H1 (cell line): ENCODE data around the gene MAP3K15. TPM values are rescaled to one million over a fixed set of nuclear protein-coding genes. Genes with fewer than 3 reads are reported as not detected.

ENCODE experiments used
- CTCF ChIA-PET: fragments of 300-600 bp; sonication (Branson Sonifier 250); formaldehyde crosslinking; loops from one replicate; lab custom pipeline; 2021; ENCODE audit not compliant: partially characterized antibody; lab: Charles Lee
- POLR2A ChIA-PET: fragments of 300-600 bp; sonication (Branson Sonifier 250); formaldehyde crosslinking; loops from one replicate; lab custom pipeline; 2021; ENCODE audit warnings: inconsistent platforms; ENCODE audit not compliant: partially characterized antibody; lab: Charles Lee
- DNase-seq, 2 experiments: peaks; one replicate each; pipeline versions ENCODE4 v3.0.0 to v3.0.0-alpha.2; 2010 to 2022; ENCODE audit warnings: low spot score in 2 of 2, low read depth in 1 of 2, mixed read lengths in 1 of 2
- FAIRE-seq: peaks from 2 replicates; lab custom pipeline; 2011; peaks lifted over from hg19 to GRCh38; lab: Jason Lieb, UNC
- H2AFZ ChIP-seq: 2 replicates; pipeline ENCODE4 v1.8.1; 2012; ENCODE audit warnings: low read length, inconsistent platforms
- H2AK5ac ChIP-seq: 2 replicates; pipeline ENCODE4 v1.6.1; 2013; ENCODE audit warnings: low read depth, low read length
- H2BK120ac ChIP-seq: replicated peaks from 2 replicates; pipeline ENCODE3; 2013; ENCODE audit warnings: low read depth, low read length, inconsistent platforms
- H2BK12ac ChIP-seq: 2 replicates; pipeline ENCODE4 v1.6.1; 2013; ENCODE audit warnings: low read depth, low read length
- H2BK15ac ChIP-seq: 2 replicates; pipeline ENCODE4 v1.6.1; 2013; ENCODE audit warnings: low read length
- H2BK20ac ChIP-seq: 2 replicates; pipeline ENCODE4 v1.6.1; 2013; ENCODE audit warnings: low read length
- H2BK5ac ChIP-seq: 2 replicates; pipeline ENCODE4 v1.6.1; 2013; ENCODE audit warnings: low read depth, low read length
- H3K14ac ChIP-seq: 2 replicates; pipeline ENCODE4 v1.6.1; 2013; ENCODE audit warnings: inconsistent platforms; ENCODE audit not compliant: insufficient read length
- H3K18ac ChIP-seq: 2 replicates; pipeline ENCODE4 v1.6.1; 2013; ENCODE audit warnings: low read length; ENCODE audit errors: extremely low read depth
- H3K23ac ChIP-seq: 2 replicates; pipeline ENCODE4 v1.6.1; 2013; ENCODE audit warnings: inconsistent platforms; ENCODE audit not compliant: insufficient read length
- H3K23me2 ChIP-seq: 2 replicates; pipeline ENCODE4 v1.6.1; 2013; ENCODE audit warnings: low read depth, low read length
- H3K27ac ChIP-seq: 2 replicates; pipeline ENCODE4 v1.6.1; 2011; ENCODE audit warnings: low read depth, low read length, inconsistent platforms
- H3K27me3 ChIP-seq, 4 experiments: replicated peaks in 1 of 4; 1 replicate in 1 of 4; 2 replicates in 3 of 4; pipeline versions ENCODE4 v1.6.1 to v1.8.1; 2011 to 2013; ENCODE audit warnings: low read length in 3 of 4, mild to moderate bottlenecking in 3 of 4, inconsistent platforms in 2 of 4, mixed read lengths in 2 of 4, moderate library complexity in 1 of 4; ENCODE audit not compliant: control insufficient read depth in 3 of 4, insufficient read depth in 3 of 4; ENCODE audit errors: extremely low read depth in 1 of 4
- H3K36me3 ChIP-seq, 4 experiments: 2 replicates each; pipeline versions ENCODE4 v1.6.1 to v1.8.1; 2011 to 2013; ENCODE audit warnings: mild to moderate bottlenecking in 4 of 4, low read length in 3 of 4, moderate library complexity in 2 of 4, control low read depth in 1 of 4, inconsistent platforms in 1 of 4; ENCODE audit not compliant: insufficient read depth in 4 of 4, control insufficient read depth in 2 of 4
- H3K4ac ChIP-seq: replicated peaks from 2 replicates; pipeline ENCODE3; 2013; ENCODE audit warnings: low read length, low read depth, mixed read lengths, inconsistent platforms; ENCODE audit not compliant: insufficient read length
- H3K4me1 ChIP-seq, 4 experiments: replicated peaks in 1 of 4; 1 replicate in 1 of 4; 2 replicates in 3 of 4; pipeline versions ENCODE4 v1.6.1 to v1.8.1; 2011 to 2013; ENCODE audit warnings: low read length in 3 of 4, inconsistent platforms in 2 of 4, mixed read lengths in 1 of 4; ENCODE audit not compliant: insufficient read depth in 4 of 4, control insufficient read depth in 3 of 4
- H3K4me2 ChIP-seq, 2 experiments: 2 replicates each; pipeline versions ENCODE4 v1.6.1 to v1.8.1; 2011 to 2013; ENCODE audit warnings: low read depth in 2 of 2, low read length in 2 of 2, control low read depth in 1 of 2, inconsistent platforms in 1 of 2, mild to moderate bottlenecking in 1 of 2; ENCODE audit not compliant: insufficient read depth in 1 of 2
- H3K4me3 ChIP-seq, 4 experiments: fragments of 200-600, 300-600 bp in 1 of 4; sonication (generic), shearing (Covaris generic), sonication (Bioruptor Twin) in 1 of 4; 2 replicates each; pipeline versions ENCODE4 v1.5.1 to v1.8.1; 2011 to 2016; ENCODE audit warnings: low read length in 4 of 4, low read depth in 3 of 4, control low read depth in 2 of 4, inconsistent platforms in 2 of 4, mild to moderate bottlenecking in 2 of 4, mixed read lengths in 1 of 4, moderate library complexity in 1 of 4; ENCODE audit not compliant: insufficient read depth in 2 of 4; ENCODE audit errors: extremely low read depth in 1 of 4
- H3K56ac ChIP-seq: replicated peaks from 2 replicates; pipeline ENCODE3; 2013; ENCODE audit warnings: low read depth, mild to moderate bottlenecking, mixed read lengths, low read length, inconsistent platforms; ENCODE audit not compliant: insufficient read length
- H3K79me1 ChIP-seq: 2 replicates; pipeline ENCODE4 v1.6.1; 2013; ENCODE audit warnings: low read depth, low read length, control low read depth
- H3K79me2 ChIP-seq, 2 experiments: 2 replicates each; pipeline versions ENCODE4 v1.6.1 to v1.8.1; 2012 to 2013; ENCODE audit warnings: low read length in 2 of 2, mild to moderate bottlenecking in 2 of 2, inconsistent platforms in 1 of 2; ENCODE audit not compliant: insufficient read depth in 2 of 2, control insufficient read depth in 1 of 2
- H3K9ac ChIP-seq, 4 experiments: replicated peaks in 1 of 4; 1 replicate in 1 of 4; 2 replicates in 3 of 4; pipeline versions ENCODE4 v1.6.1 to v1.8.1; 2011 to 2013; ENCODE audit warnings: low read depth in 3 of 4, low read length in 3 of 4, control low read depth in 2 of 4, mild to moderate bottlenecking in 2 of 4, moderate library complexity in 2 of 4, inconsistent platforms in 1 of 4; ENCODE audit errors: extremely low read depth in 1 of 4
- H3K9me3 ChIP-seq, 2 experiments: 2 replicates each; pipeline versions ENCODE4 v1.6.1 to v1.8.1; 2012 to 2013; ENCODE audit warnings: mild to moderate bottlenecking in 2 of 2, moderate library complexity in 2 of 2, control low read depth in 1 of 2, inconsistent platforms in 1 of 2, low read depth in 1 of 2, low read length in 1 of 2, mixed read lengths in 1 of 2; ENCODE audit not compliant: insufficient read depth in 2 of 2
- H4K20me1 ChIP-seq, 2 experiments: replicated peaks in 1 of 2; 2 replicates each; pipeline versions ENCODE3 to v1.8.1; 2011 to 2013; ENCODE audit warnings: inconsistent platforms in 2 of 2, low read length in 2 of 2, mild to moderate bottlenecking in 1 of 2; ENCODE audit not compliant: insufficient read depth in 2 of 2, control insufficient read depth in 1 of 2
- H4K5ac ChIP-seq: 2 replicates; pipeline ENCODE4 v1.6.1; 2013; ENCODE audit warnings: low read length, low read depth, mixed read lengths, inconsistent platforms; ENCODE audit not compliant: insufficient read length
- H4K8ac ChIP-seq: 2 replicates; pipeline ENCODE4 v1.8.0; 2013; ENCODE audit warnings: mild to moderate bottlenecking, moderate library complexity, low read length, inconsistent platforms; ENCODE audit not compliant: insufficient read depth; ENCODE audit errors: extremely low read depth
- H4K91ac ChIP-seq: replicated peaks from 2 replicates; pipeline ENCODE3; 2013; ENCODE audit warnings: low read length, mixed read lengths, inconsistent platforms; ENCODE audit not compliant: insufficient read length
- BACH1 ChIP-seq: IDR thresholded peaks from 2 replicates; pipeline ENCODE4 v1.6.1; 2012; ENCODE audit warnings: low read length, improper control_type of control experiment
- CEBPB ChIP-seq: IDR thresholded peaks from 2 replicates; pipeline ENCODE4 v1.6.1; 2012; ENCODE audit warnings: low read depth, low read length
- EZH2 ChIP-seq: fragments of 200-600 bp; sonication (generic); IDR thresholded peaks from 2 replicates; pipeline ENCODE4 v1.7.1; 2012; ENCODE audit warnings: low read depth, mild to moderate bottlenecking, moderate library complexity, low read length, inconsistent platforms; ENCODE audit not compliant: severe bottlenecking
- GTF2F1 ChIP-seq: IDR thresholded peaks from 2 replicates; pipeline ENCODE4 v1.6.1; 2012; ENCODE audit warnings: low read depth, low read length, improper control_type of control experiment, borderline replicate concordance
- JUN ChIP-seq: IDR thresholded peaks from 2 replicates; pipeline ENCODE4 v1.6.1; 2011; ENCODE audit warnings: low read depth, mild to moderate bottlenecking, improper control_type of control experiment, low read length
- JUND ChIP-seq: IDR thresholded peaks from 2 replicates; pipeline ENCODE4 v1.6.1; 2011; ENCODE audit warnings: mild to moderate bottlenecking, improper control_type of control experiment, low read length
- KDM1A ChIP-seq: fragments of 200-600, 300-600 bp; sonication (generic); IDR thresholded peaks from 2 replicates; pipeline ENCODE4 v1.7.1; 2016; ENCODE audit warnings: mild to moderate bottlenecking, low read length, borderline replicate concordance
- KDM4A ChIP-seq: IDR thresholded peaks from one replicate; pipeline ENCODE4 v1.7.1; 2012; ENCODE audit warnings: low read depth, mild to moderate bottlenecking, moderate library complexity, low read length, inconsistent platforms; ENCODE audit not compliant: severe bottlenecking
- KDM5A ChIP-seq: fragments of 200-600 bp; IDR thresholded peaks from 2 replicates; pipeline ENCODE4 v1.7.1; 2012; ENCODE audit warnings: mild to moderate bottlenecking, low read length, inconsistent platforms, mixed read lengths
- PHF8 ChIP-seq: fragments of 200-600 bp; sonication (generic); conservative IDR thresholded peaks from 2 replicates; pipeline ENCODE4 v1.7.1; 2012; ENCODE audit warnings: low read depth, mild to moderate bottlenecking, inconsistent platforms, low read length, moderate library complexity
- RNF2 ChIP-seq: fragments of 200-900, 300-1000 bp; sonication (generic); IDR thresholded peaks from 2 replicates; pipeline ENCODE4 v1.7.1; 2016; ENCODE audit warnings: borderline replicate concordance, low read depth, mild to moderate bottlenecking, antibody characterized with exemption, low read length; ENCODE audit not compliant: poor library complexity, severe bottlenecking; ENCODE audit errors: missing control alignments
- SIX5 ChIP-seq: IDR thresholded peaks from 2 replicates; pipeline ENCODE4 v1.6.1; 2011; ENCODE audit warnings: mild to moderate bottlenecking, low read depth, low read length
- SP1 ChIP-seq: IDR thresholded peaks from 2 replicates; pipeline ENCODE4 v1.6.1; 2011; ENCODE audit warnings: low read depth, low read length
- SP4 ChIP-seq: IDR thresholded peaks from 2 replicates; pipeline ENCODE4 v1.6.1; 2012; ENCODE audit warnings: low read length, inconsistent platforms
- TAF7 ChIP-seq: optimal IDR thresholded peaks from 2 replicates; pipeline ENCODE3; 2011; ENCODE audit warnings: low read depth, mild to moderate bottlenecking, inconsistent platforms, low read length, moderate library complexity, borderline replicate concordance
- TCF12 ChIP-seq: IDR thresholded peaks from 2 replicates; pipeline ENCODE4 v1.6.1; 2011; ENCODE audit warnings: low read depth, mild to moderate bottlenecking, low read length
- WGBS, 2 experiments: shearing (Covaris generic) in 1 of 2; methylation state at CpG; one replicate each; pipeline versions ENCODE4 v1.1.6 to v1.1.7; 2013 to 2015; ENCODE audit warnings: low lambda C conversion rate in 2 of 2, mixed read lengths in 2 of 2, inconsistent platforms in 1 of 2, low coverage in 1 of 2, missing lambda C conversion rate in 1 of 2; ENCODE audit not compliant: insufficient replicate concordance in 2 of 2, insufficient coverage in 1 of 2, insufficient read length in 1 of 2; ENCODE audit errors: extremely low coverage in 1 of 2, missing lambda C conversion rate in 1 of 2; 5-methylcytosine and 5-hydroxymethylcytosine counted together
- polyA plus RNA-seq, 7 experiments: library from polyadenylated mRNA; depleted of rRNA in 3 of 7; stranded (reverse) in 5 of 7; unstranded in 2 of 7; fragments of >200 nt in 5 of 7; fragments of 200-250 nt in 2 of 7; gene quantifications; 1 replicate in 5 of 7; 2 replicates in 1 of 7; 4 replicates in 1 of 7; pipeline versions ENCODE4 v1.2.1 to v1.2.3, GENCODE V29; 2011 to 2013; ENCODE audit warnings: missing spikeins in 2 of 7, mixed read lengths in 2 of 7
- total RNA-seq: library from RNA; stranded (reverse); fragmentation: NEBNext Ultra II Directional; extraction: Animal tissue kit (Norgen Biotek cat#: 25700); gene quantifications from 2 replicates; pipeline ENCODE4 v1.2.1, GENCODE V29; 2021

Gene MAP3K15
- total and polyA plus RNA-seq, 2 of the 8 experiments (the other 6 are each of a cell fraction or from before 2014, with no cell fraction given): 1.8 to 2.4 TPM

DNA sequence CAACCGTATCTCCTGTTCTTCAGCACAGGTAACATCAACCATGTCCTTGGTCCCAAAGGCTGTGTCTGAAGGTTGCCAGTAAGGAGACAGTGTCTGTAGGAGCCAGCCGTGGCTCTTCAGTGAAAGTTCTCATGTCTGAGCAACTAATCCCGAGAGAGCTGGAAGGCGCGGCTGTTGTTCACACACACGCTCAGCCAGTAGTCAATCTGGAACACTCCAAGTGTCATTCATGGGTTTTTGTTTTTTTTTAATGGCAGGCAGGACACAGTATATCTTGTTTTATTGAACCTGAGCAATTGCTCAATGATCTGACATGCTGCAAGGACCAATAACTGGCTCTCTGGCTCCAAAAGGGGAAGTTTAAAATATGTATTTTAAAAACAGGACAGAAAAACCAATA is 48.4 kb upstream of the MAP3K15 start:
- no peaks in the 10 kb centered on the region for H3K79me1 ChIP-seq
- H3K27me3 ChIP-seq: no peaks in the 10 kb centered on the region
- H2AK5ac ChIP-seq: no peak overlapping the region
- H3K4me2 ChIP-seq: no peak overlapping the region
- no peak overlapping the region for H3K4ac ChIP-seq
- DNase-seq: no peak
- H2BK5ac ChIP-seq: no peak overlapping the region
- no peak overlapping the region for H3K9ac ChIP-seq
- no peak overlapping the region for H3K14ac ChIP-seq
- no peak overlapping the region for H2BK120ac ChIP-seq
- no peak for TF ChIP-seq SP4
- TF ChIP-seq CEBPB: no peak
- no peak for TF ChIP-seq TCF12
- TF ChIP-seq SIX5: no peak
- no peak for TF ChIP-seq PHF8
- TF ChIP-seq JUN: no peak
- no peak for TF ChIP-seq RNF2
- TF ChIP-seq SP1: no peak
- TF ChIP-seq GTF2F1: no peak
- TF ChIP-seq JUND: no peak
- no peak for TF ChIP-seq KDM4A
- no peak for TF ChIP-seq KDM1A
- TF ChIP-seq EZH2: no peak
- TF ChIP-seq KDM5A: no peak
- no peak for TF ChIP-seq TAF7
- TF ChIP-seq BACH1: no peak
- no peaks in the 10 kb centered on the region for H3K36me3 ChIP-seq
- no peak overlapping the region for H4K8ac ChIP-seq
- no peak overlapping the region for H4K5ac ChIP-seq
- H3K79me2 ChIP-seq: no peaks in the 10 kb centered on the region
- no peak overlapping the region for H3K4me3 ChIP-seq
- H3K27ac ChIP-seq: no peak overlapping the region
- H3K9me3 ChIP-seq: no peaks in the 10 kb centered on the region
- ChIA-PET POLR2A (no interaction called here), CTCF (no interaction called here)
- H3K56ac ChIP-seq: no peak overlapping the region
- FAIRE-seq: no peak
- H2AFZ ChIP-seq: no peak overlapping the region
- 95% methylated on average over 6 of the region's 6 CpGs; no CpG with 5 or more reads in 1 of the 2 experiments for WGBS, 2 experiments
- H2BK20ac ChIP-seq: no peak overlapping the region
- no peaks in the 10 kb centered on the region for H3K23me2 ChIP-seq
- H3K4me1 ChIP-seq: peaks cover 0 to 4% (median 1%) of the 10 kb centered on the region in 4 experiments; a peak in 2 of 7 replicates
- no peaks in the 10 kb centered on the region for H4K20me1 ChIP-seq
- no peak overlapping the region for H3K23ac ChIP-seq
- H4K91ac ChIP-seq: no peak overlapping the region
- no peak overlapping the region for H2BK12ac ChIP-seq
- no peak overlapping the region for H3K18ac ChIP-seq
- no peak overlapping the region for H2BK15ac ChIP-seq
